Aorta (tissue), 5 donors: ENCODE measurements around the gene ZNF750. TPM values are rescaled to one million over a fixed set of nuclear protein-coding genes. Genes with fewer than 3 reads are reported as not detected.

Source experiments
- ATAC-seq: fragments of 200-7000 bp; cut with Tn5 transposase; one replicate; pipeline ENCODE4 v1.9.1; 2022; ENCODE audit warnings: moderate library complexity; ENCODE audit not compliant: low FRiP score
- DNase-seq, 2 donors: peaks; one replicate each; pipeline ENCODE4 v3.0.0-alpha.2; 2020
- H3K27ac ChIP-seq, 2 donors: one replicate each; pipeline ENCODE4 v1.5.1; 2013; ENCODE audit warnings: low read length in 2 of 2, mild to moderate bottlenecking in 2 of 2, moderate library complexity in 2 of 2, control low read depth in 1 of 2, inconsistent platforms in 1 of 2, low read depth in 1 of 2
- H3K27me3 ChIP-seq, 2 donors: one replicate each; pipeline ENCODE4 v1.6.1; 2013; ENCODE audit warnings: control low read depth in 1 of 2, low read length in 1 of 2, mild to moderate bottlenecking in 1 of 2, moderate library complexity in 1 of 2; ENCODE audit not compliant: insufficient read depth in 2 of 2, control insufficient read depth in 1 of 2
- H3K36me3 ChIP-seq, 2 donors: one replicate each; pipeline ENCODE4 v1.6.1; 2013; ENCODE audit warnings: control low read depth in 1 of 2, low read length in 1 of 2, mild to moderate bottlenecking in 1 of 2; ENCODE audit not compliant: insufficient read depth in 2 of 2, control insufficient read depth in 1 of 2
- H3K4me1 ChIP-seq, 2 donors: one replicate each; pipeline ENCODE4 v1.6.1; 2013; ENCODE audit warnings: low read length in 2 of 2, control low read depth in 1 of 2, mild to moderate bottlenecking in 1 of 2, moderate library complexity in 1 of 2; ENCODE audit not compliant: insufficient read depth in 2 of 2, control insufficient read depth in 1 of 2
- H3K4me3 ChIP-seq, 2 donors: one replicate each; pipeline ENCODE4 v1.5.1; 2013; ENCODE audit warnings: low read length in 2 of 2, control low read depth in 1 of 2, mild to moderate bottlenecking in 1 of 2
- H3K9me3 ChIP-seq: one replicate; pipeline ENCODE4 v1.6.1; 2013; ENCODE audit warnings: mild to moderate bottlenecking, low read length; ENCODE audit not compliant: control insufficient read depth
- WGBS, 2 donors: extraction: QIAGEN DNeasy Blood & Tissue Kit; methylation state at CpG; one replicate each; pipeline ENCODE4 v1.1.7; 2013; 5-methylcytosine and 5-hydroxymethylcytosine counted together
- intact Hi-C, 2 donors: fragments of 100-400 bp; cut with DNase I; formaldehyde crosslinking; loops; one replicate each; pipeline versions ENCODE4 v1.14.2 to v1.15.0; 2022
- polyA plus RNA-seq, 2 donors: library from polyadenylated mRNA; stranded (reverse); fragments of 200-250 nt; gene quantifications; one replicate each; pipeline ENCODE4 v1.2.3, GENCODE V29; 2013
- total RNA-seq, 2 donors: library from RNA; stranded (reverse); fragmentation: NEBNext Ultra II Directional; extraction: Animal tissue kit (Norgen Biotek cat#: 25700); gene quantifications; one replicate each; pipeline ENCODE4 v1.2.1, GENCODE V29; 2021
- donor health status: healthy with polysubstance abuse.
- donor health status: Bipolar disorder and iron deficiency.
- donor health status: DM: no; HTN: no; CAD: no.
- donor health status: DM: no; HTN: no; CAD: no.
- donor health status: DM: yes; HTN: yes; CAD: no.

The ZNF750 gene
- total and polyA plus RNA-seq, 4 donors = 0.10 to 0.21 TPM; not detected in 2

DNA sequence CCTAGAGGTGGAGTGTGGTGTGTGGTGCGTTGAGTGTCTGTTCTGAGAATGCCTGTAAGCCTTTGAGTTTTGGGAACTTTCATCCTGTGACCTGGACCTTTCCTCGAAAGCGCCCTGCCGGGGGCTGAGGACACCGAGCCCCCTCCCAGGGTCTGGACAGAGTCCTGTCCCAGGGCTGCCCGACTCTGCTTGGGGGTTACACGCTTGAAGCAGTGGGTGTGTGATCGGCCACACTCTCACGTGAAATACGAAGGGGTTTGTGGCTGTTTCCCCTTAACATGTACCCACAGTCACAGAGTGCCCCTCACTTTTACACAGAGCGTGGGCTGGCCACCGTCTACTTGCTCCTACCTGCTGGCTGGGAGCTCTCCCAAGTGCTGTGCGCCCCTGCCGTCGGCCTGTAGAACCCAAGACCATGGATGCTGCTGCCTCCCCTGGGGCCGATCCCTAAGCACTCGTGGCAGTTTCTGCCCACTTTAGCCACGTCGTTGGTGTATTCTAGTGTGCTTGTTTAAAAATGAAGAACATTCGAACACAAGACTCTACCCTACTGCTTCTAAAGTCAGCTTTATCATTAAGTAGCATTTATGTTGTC, 6.8 kb downstream of the ZNF750 start:
- WGBS, 2 donors = 93 to 94% methylated on average over 20 of the region's 20 CpGs
- H3K9me3 ChIP-seq = no peaks in the 10 kb centered on the region
- DNase-seq (peak in 1 of 2 donors; percentile 65), ATAC-seq (no peak)
- no peaks in the 10 kb centered on the region for H3K4me1 ChIP-seq
- no peak overlapping the region for H3K27ac ChIP-seq
- no peak overlapping the region for H3K4me3 ChIP-seq
- no peaks in the 10 kb centered on the region for H3K27me3 ChIP-seq
- intact Hi-C loops = no loop called here
- no peaks in the 10 kb centered on the region for H3K36me3 ChIP-seq

DNA sequence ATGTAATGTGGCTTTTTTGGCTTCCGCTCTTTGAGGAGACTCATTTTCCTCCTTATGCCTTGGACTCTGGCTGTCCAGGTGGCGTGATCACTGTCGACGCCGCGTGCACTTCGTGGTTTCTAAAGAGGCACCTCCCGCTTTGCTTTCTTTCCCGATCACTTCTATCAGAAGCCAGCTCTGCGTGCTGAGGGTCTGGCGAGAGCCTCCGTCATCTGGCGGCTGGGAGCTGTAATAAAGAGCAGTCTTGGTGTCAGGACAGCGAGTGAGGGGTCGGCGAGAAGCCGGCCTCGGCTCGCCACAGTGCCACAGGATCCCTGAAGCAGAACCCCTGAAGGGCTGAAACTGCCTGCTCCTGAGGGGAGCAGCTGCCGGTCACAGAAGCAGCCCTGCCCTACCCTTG, 7.4 kb downstream of the ZNF750 start:
- no peak for ATAC-seq
- Histone ChIP-seq H3K36me3 (peaks cover 0 to 2% of the 10 kb centered on the region in 2 donors), H3K27ac (no peak overlapping the region), H3K9me3 (no peaks in the 10 kb centered on the region), H3K4me1 (no peaks in the 10 kb centered on the region), H3K27me3 (no peaks in the 10 kb centered on the region), H3K4me3 (no peak overlapping the region)
- 93% methylated on average over 20 of the region's 20 CpGs for WGBS, 2 donors
- intact Hi-C loops = no loop called here
- peak in 1 of 2 donors; percentile 52 for DNase-seq

DNA sequence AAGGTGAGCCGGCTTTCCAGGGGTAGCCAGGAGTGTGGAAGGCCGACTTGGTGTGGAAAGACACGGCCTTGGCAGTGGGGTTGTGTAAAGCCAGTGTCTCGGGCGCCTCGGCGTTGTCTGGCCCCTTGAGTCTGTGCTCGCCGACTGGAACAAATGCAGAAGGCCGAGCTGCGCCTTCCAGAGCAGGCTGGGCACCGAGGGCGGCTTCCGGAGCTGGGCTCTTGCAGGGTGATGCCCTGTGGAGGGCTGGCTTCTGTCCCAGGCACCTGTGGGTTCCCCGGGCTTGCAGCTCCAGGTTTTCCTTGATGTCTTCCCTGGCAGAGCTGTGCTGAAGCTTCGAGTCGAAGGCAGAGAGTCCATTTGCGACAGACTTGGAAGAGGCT, 8.0 kb downstream of the ZNF750 start:
- peak in 1 of 2 donors; percentile 74 for DNase-seq
- no peaks in the 10 kb centered on the region for H3K4me1 ChIP-seq
- no peak overlapping the region for H3K27ac ChIP-seq
- no peak overlapping the region for H3K4me3 ChIP-seq
- no peaks in the 10 kb centered on the region for H3K27me3 ChIP-seq
- H3K36me3 ChIP-seq = peaks cover 0 to 2% of the 10 kb centered on the region in 2 donors
- intact Hi-C loops = no loop called here
- WGBS, 2 donors = 94% methylated on average over 18 of the region's 18 CpGs
- H3K9me3 ChIP-seq = no peaks in the 10 kb centered on the region
- ATAC-seq = no peak

DNA sequence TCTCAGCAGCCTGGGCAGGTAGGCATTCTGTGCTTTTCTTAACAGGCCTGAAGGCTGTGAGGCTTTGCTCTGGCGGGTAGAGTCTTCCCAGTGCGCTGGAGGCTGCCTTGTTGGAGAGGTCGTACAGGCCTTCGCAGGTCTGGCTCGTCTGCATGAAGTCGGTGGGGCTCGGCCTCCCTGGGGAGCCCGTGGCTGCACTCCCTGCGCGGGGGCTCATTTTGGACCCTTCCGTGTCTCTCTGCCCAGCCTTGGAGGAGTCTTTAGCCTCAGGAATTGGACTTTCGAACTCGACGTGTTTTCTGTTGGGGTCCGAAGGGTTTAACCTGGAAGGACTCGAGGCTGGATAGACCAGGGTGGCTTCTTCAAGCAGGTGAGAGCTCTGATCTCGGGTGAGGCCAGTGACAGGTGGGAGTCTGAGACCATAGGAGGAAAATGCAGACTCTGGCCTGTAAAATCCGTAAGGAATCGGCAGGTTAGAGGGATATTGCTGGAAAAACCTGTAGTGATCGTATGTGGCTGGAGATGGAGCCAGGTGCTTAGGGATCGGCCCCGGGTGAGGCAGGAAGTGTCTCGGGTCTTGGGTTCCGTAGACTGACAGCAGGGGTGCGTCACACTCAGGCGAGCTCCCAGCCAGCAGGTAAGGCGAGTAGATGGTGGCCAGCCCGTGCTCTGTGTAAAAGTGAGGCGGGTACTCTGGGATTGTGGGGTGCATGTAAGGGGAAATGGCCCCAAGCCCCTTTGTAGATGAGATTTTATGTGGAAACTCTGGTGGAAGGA, 8.6 kb downstream of the ZNF750 start:
- Histone ChIP-seq H3K9me3 (no peaks in the 10 kb centered on the region), H3K27ac (no peak overlapping the region), H3K27me3 (no peaks in the 10 kb centered on the region), H3K4me3 (no peak overlapping the region), H3K36me3 (peaks cover 0 to 2% of the 10 kb centered on the region in 2 donors), H3K4me1 (no peaks in the 10 kb centered on the region)
- peak in 1 of 2 donors; percentile 71 for DNase-seq
- no peak for ATAC-seq
- 94 to 96% methylated on average over 29 of the region's 29 CpGs for WGBS, 2 donors
- intact Hi-C loops = no loop called here

DNA sequence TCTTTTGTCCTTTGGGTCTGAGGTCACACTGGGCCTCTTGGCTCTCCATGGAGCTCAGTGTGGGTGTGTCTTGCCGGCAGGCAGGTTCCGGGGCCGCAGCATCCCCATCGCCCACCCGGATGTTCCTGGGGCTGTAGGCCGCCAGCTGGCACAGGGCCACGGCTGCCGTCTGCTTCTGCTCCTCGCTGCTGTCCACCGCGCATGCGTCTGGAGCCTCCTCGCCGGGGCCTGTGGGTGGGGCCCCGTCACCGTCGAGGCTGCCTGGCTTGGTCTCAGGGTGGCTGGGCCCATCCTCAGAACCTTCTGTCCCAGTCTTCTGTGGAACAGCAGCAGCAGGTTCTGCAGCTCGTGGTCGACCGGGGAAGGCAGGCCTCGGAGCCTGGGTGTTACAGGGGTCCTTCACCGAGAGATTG, 9.6 kb downstream of the ZNF750 start:
- intact Hi-C loops = no loop called here
- Histone ChIP-seq H3K36me3 (peaks cover 0 to 2% of the 10 kb centered on the region in 2 donors), H3K27ac (no peak overlapping the region)

DNA sequence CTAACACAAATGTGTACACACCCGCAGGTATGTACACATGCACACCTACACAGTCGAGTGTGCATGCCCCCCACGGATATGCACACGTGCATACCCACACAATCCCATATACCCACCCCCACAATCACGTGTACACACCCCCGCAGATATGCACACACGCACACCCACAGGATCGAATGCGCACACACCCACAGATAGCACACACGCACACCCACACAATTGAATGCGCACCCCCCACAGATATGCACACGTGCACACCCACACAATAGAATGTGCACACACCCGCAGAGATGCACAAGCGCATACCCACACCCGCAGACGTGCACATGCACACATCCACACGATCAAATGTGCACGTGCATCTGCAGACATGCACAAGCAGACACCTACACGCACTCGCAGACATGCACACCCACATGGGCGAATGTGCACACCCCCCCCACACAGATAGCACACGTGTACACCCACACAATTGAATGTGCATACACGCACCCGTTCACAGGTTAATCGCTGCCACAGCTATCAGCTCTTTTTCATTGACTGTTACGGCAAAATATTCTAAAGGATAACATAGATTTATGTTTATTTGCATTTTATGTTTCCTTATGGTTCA, 10.8 kb downstream of the ZNF750 start:
- H3K36me3 ChIP-seq = peaks cover 0 to 2% of the 10 kb centered on the region in 2 donors
- no peaks in the 10 kb centered on the region for H3K9me3 ChIP-seq
- no peaks in the 10 kb centered on the region for H3K27me3 ChIP-seq
- 96 to 97% methylated on average over 26 of the region's 26 CpGs for WGBS, 2 donors
- H3K4me3 ChIP-seq = no peak overlapping the region
- no peak for ATAC-seq
- intact Hi-C loops = no loop called here
- no peaks in the 10 kb centered on the region for H3K4me1 ChIP-seq
- peak in 1 of 2 donors; percentile 28 for DNase-seq
- no peak overlapping the region for H3K27ac ChIP-seq

More for the DNA sequence above, 9.6 kb downstream of the ZNF750 start:
- 85 to 87% methylated on average over 22 of the region's 22 CpGs for WGBS, 2 donors
- Histone ChIP-seq H3K4me1 (no peaks in the 10 kb centered on the region), H3K4me3 (no peak overlapping the region), H3K27me3 (no peaks in the 10 kb centered on the region), H3K9me3 (no peaks in the 10 kb centered on the region)
- ATAC-seq (no peak), DNase-seq (peak in 1 of 2 donors; percentile 80)

DNA sequence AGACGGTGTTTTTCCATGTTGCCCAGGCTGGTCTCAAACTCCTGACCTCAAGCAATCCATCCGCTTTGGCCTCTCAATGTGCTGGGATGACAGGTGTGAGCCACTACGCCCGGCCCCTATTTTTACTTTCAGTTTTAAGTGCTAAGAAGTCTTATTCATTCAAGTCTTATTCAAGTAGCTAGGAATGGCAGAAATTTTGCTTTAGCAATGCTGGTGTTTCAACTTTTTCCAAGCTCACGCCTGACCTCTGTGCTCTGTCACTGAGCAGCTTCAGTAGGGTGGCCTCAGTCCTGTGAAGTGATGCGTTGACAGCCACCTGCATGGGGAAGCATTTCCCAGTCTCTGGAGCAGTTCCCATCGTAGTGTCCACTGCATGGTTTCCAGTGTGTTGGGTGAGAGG, 12.9 kb downstream of the ZNF750 start:
- DNase-seq = peak in 1 of 2 donors; percentile 33
- 94% methylated on average over 7 of the region's 7 CpGs for WGBS, 2 donors
- intact Hi-C loops = no loop called here
- Histone ChIP-seq H3K27ac (no peak overlapping the region), H3K4me3 (no peak overlapping the region), H3K27me3 (no peaks in the 10 kb centered on the region), H3K4me1 (no peaks in the 10 kb centered on the region), H3K9me3 (no peaks in the 10 kb centered on the region), H3K36me3 (peaks cover 0 to 2% of the 10 kb centered on the region in 2 donors)
- no peak for ATAC-seq

DNA sequence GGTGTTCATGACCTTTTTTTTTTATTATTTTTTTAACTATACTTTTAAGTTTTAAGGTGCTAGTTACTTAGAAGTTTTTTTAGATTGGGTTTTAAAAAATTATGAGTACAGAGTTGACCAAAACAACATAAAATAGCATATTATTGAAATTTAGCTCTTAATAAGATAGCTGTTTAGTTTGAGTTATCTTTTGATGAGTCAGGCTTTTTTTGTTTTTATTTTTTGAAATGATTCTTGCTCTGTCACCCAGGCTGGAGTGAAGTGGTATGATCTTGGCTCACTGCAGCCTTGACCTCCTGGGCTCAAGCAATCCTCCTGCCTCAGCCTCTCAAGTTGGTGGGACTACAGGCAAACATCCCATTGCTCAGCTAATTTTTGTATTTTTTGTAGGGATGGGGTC, 13.6 kb downstream of the ZNF750 start:
- H3K27ac ChIP-seq = no peak overlapping the region
- H3K4me3 ChIP-seq = no peak overlapping the region
- H3K9me3 ChIP-seq = no peaks in the 10 kb centered on the region
- ATAC-seq (no peak), DNase-seq (no peak)
- H3K36me3 ChIP-seq = peaks cover 0 to 2% of the 10 kb centered on the region in 2 donors
- intact Hi-C loops = no loop called here
- H3K27me3 ChIP-seq = no peaks in the 10 kb centered on the region
- no peaks in the 10 kb centered on the region for H3K4me1 ChIP-seq
